Measurements from ENCODE around the gene SPAG16.

DNA sequence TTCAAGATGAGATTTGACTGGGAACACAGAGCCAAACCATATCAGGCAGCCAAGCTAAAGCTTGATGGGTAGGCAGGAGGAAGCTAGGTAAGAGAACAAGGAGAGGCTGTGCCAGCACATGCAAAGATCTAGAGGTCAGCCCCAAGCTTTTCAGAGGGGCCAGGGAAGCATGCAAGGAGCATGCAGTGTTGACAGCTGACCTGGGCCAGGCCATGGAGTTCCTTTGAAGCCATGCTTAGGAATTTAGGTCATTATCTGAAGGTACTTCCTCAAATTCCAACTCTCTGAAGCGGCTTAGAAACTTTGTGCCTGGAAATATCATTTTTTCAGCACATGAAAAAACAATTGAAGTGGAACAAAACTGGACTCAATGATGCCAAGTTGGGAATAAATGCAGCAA lies 130.8 kb downstream of the SPAG16 start:
- TF ChIP-seq EZH2phosphoT487 (IDR thresholded peaks at IDR 0.05; ENCODE audit: borderline replicate concordance) (no peak), POLR2A (IDR thresholded peaks at IDR 0.05; ENCODE audit: borderline replicate concordance, extremely low read depth, insufficient read depth, insufficient read length) (no peak), SP1 (IDR thresholded peaks at IDR 0.05; ENCODE audit: low read depth) (no peak), ZNF274 (IDR thresholded peaks at IDR 0.05; ENCODE audit: low read depth, low read length) (no peak), TCF7L2 (IDR thresholded peaks at IDR 0.05; ENCODE audit: borderline replicate concordance, extremely low read depth, insufficient read depth, insufficient read length) (no peak), RAD21 (IDR thresholded peaks at IDR 0.05; ENCODE audit: low read depth) (no peak), CEBPB (IDR thresholded peaks at IDR 0.05; ENCODE audit: low read depth) (no peak)
- TF ChIP-seq, protein P1, sequence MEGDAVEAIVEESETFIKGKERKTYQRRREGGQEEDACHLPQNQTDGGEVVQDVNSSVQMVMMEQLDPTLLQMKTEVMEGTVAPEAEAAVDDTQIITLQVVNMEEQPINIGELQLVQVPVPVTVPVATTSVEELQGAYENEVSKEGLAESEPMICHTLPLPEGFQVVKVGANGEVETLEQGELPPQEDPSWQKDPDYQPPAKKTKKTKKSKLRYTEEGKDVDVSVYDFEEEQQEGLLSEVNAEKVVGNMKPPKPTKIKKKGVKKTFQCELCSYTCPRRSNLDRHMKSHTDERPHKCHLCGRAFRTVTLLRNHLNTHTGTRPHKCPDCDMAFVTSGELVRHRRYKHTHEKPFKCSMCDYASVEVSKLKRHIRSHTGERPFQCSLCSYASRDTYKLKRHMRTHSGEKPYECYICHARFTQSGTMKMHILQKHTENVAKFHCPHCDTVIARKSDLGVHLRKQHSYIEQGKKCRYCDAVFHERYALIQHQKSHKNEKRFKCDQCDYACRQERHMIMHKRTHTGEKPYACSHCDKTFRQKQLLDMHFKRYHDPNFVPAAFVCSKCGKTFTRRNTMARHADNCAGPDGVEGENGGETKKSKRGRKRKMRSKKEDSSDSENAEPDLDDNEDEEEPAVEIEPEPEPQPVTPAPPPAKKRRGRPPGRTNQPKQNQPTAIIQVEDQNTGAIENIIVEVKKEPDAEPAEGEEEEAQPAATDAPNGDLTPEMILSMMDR (IDR thresholded peaks at IDR 0.05 in 2 of 3, conservative IDR thresholded peaks at IDR 0.05 in 1 of 3; ENCODE audit: borderline replicate concordance in 1 of 3, insufficient read depth in 1 of 3, low read depth in 2 of 3, low read length in 2 of 3) = no peak
- TF ChIP-seq, protein P2, sequence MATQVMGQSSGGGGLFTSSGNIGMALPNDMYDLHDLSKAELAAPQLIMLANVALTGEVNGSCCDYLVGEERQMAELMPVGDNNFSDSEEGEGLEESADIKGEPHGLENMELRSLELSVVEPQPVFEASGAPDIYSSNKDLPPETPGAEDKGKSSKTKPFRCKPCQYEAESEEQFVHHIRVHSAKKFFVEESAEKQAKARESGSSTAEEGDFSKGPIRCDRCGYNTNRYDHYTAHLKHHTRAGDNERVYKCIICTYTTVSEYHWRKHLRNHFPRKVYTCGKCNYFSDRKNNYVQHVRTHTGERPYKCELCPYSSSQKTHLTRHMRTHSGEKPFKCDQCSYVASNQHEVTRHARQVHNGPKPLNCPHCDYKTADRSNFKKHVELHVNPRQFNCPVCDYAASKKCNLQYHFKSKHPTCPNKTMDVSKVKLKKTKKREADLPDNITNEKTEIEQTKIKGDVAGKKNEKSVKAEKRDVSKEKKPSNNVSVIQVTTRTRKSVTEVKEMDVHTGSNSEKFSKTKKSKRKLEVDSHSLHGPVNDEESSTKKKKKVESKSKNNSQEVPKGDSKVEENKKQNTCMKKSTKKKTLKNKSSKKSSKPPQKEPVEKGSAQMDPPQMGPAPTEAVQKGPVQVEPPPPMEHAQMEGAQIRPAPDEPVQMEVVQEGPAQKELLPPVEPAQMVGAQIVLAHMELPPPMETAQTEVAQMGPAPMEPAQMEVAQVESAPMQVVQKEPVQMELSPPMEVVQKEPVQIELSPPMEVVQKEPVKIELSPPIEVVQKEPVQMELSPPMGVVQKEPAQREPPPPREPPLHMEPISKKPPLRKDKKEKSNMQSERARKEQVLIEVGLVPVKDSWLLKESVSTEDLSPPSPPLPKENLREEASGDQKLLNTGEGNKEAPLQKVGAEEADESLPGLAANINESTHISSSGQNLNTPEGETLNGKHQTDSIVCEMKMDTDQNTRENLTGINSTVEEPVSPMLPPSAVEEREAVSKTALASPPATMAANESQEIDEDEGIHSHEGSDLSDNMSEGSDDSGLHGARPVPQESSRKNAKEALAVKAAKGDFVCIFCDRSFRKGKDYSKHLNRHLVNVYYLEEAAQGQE (IDR thresholded peaks at IDR 0.05; ENCODE audit: low read depth) = no peak
- TF ChIP-seq, protein P3, sequence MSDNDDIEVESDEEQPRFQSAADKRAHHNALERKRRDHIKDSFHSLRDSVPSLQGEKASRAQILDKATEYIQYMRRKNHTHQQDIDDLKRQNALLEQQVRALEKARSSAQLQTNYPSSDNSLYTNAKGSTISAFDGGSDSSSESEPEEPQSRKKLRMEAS (IDR thresholded peaks at IDR 0.05) = no peak
- TF ChIP-seq, protein P4, sequence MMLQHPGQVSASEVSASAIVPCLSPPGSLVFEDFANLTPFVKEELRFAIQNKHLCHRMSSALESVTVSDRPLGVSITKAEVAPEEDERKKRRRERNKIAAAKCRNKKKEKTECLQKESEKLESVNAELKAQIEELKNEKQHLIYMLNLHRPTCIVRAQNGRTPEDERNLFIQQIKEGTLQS (IDR thresholded peaks at IDR 0.05) = no peak
